BJ (cell line): ENCODE results near the gene MTUS2. TPM values are rescaled to one million over a fixed set of nuclear protein-coding genes. Genes with fewer than 3 reads are reported as not detected.

Source experiments
- CTCF ChIA-PET: fragments of 350-600 bp; formaldehyde crosslinking; extraction: SDS; loops from one replicate; lab custom pipeline; 2021; ENCODE audit warnings: antibody characterized with exemption, inconsistent platforms; lab: Yijun Ruan, JAX
- POLR2A ChIA-PET: fragments of 300-600 bp; sonication (Branson Sonifier 250); formaldehyde crosslinking; extraction: SDS; loops from one replicate; lab custom pipeline; 2021; ENCODE audit warnings: antibody characterized with exemption; lab: Charles Lee
- DNase-seq: peaks from one replicate; pipeline ENCODE4 v3.0.0-alpha.2; 2011; ENCODE audit warnings: low read depth
- H3K27me3 ChIP-seq: 2 replicates; pipeline ENCODE4 v1.6.0; 2011; ENCODE audit warnings: low read length; ENCODE audit not compliant: control insufficient read depth, insufficient read depth
- H3K36me3 ChIP-seq: 2 replicates; pipeline ENCODE4 v1.5.1; 2011; ENCODE audit warnings: low read length; ENCODE audit not compliant: control insufficient read depth, insufficient read depth
- H3K4me3 ChIP-seq: 2 replicates; pipeline ENCODE4 v1.5.1; 2011; ENCODE audit warnings: low read depth, mild to moderate bottlenecking, control low read depth, low read length
- CTCF ChIP-seq: IDR thresholded peaks from 2 replicates; pipeline ENCODE4 v1.5.1; 2011; ENCODE audit warnings: low read depth, mild to moderate bottlenecking, control low read depth, inconsistent platforms, low read length, moderate library complexity; ENCODE audit not compliant: insufficient read depth
- polyA plus RNA-seq: library from polyadenylated mRNA; depleted of rRNA; stranded (reverse); fragments of >200 nt; gene quantifications from 2 replicates; pipeline ENCODE4 v1.2.3, GENCODE V29; 2011

Gene MTUS2
- polyA plus RNA-seq, 1 experiment: 0.05 TPM

GRCh38 chr13:29405401-29405800 is 585.3 kb downstream of the MTUS2 start:
- CTCF ChIA-PET: no interaction called here

GRCh38 chr13:29411481-29411880 is 591.3 kb downstream of the MTUS2 start:
- Histone ChIP-seq H3K36me3 (no peaks in the 10 kb centered on the region), H3K4me3 (no peak overlapping the region), H3K27me3 (no peaks in the 10 kb centered on the region)
- DNase-seq: peak; percentile 6
- no peak for TF ChIP-seq CTCF
- CTCF ChIA-PET: interaction anchor here (0.6 to 1.6 kb wide), 2 partner anchors 60 to 96 kb away, joined by 3 read pairs; no protein-coding TSS in a partner anchor
- POLR2A ChIA-PET: no interaction called here

More at GRCh38 chr13:29405401-29405800, 585.3 kb downstream of the MTUS2 start:
- no peak for TF ChIP-seq CTCF
- Histone ChIP-seq H3K4me3 (no peak overlapping the region), H3K36me3 (no peaks in the 10 kb centered on the region), H3K27me3 (peaks cover 3% of the 10 kb centered on the region)
- no peak for DNase-seq
- POLR2A ChIA-PET: interaction anchor here (0.7 kb wide), 1 partner anchor 1895 kb away, joined by 8 read pairs; no protein-coding TSS in a partner anchor

GRCh38 chr13:29418026-29418425 is 597.9 kb downstream of the MTUS2 start:
- ChIA-PET POLR2A (no interaction called here), CTCF (interaction anchor here (0.6 to 0.8 kb wide), 2 partner anchors 13 to 16 kb away, joined by 3 read pairs; no protein-coding TSS in a partner anchor)
- DNase-seq: no peak
- TF ChIP-seq CTCF: no peak
- H3K36me3 ChIP-seq: no peaks in the 10 kb centered on the region
- H3K27me3 ChIP-seq: peaks cover 5% of the 10 kb centered on the region
- H3K4me3 ChIP-seq: no peak overlapping the region

GRCh38 chr13:29421118-29421517 is 601.0 kb downstream of the MTUS2 start:
- POLR2A ChIA-PET: no interaction called here
- H3K36me3 ChIP-seq: no peaks in the 10 kb centered on the region
- H3K27me3 ChIP-seq: peaks cover 6% of the 10 kb centered on the region
- no peak overlapping the region for H3K4me3 ChIP-seq
- DNase-seq: no peak
- CTCF ChIA-PET: no interaction called here
- no peak for TF ChIP-seq CTCF

- Histone ChIP-seq H3K4me3 (no peak overlapping the region), H3K36me3 (no peaks in the 10 kb centered on the region), H3K27me3 (peaks cover 12% of the 10 kb centered on the region)
- no peak for TF ChIP-seq CTCF
- POLR2A ChIA-PET: no interaction called here
- DNase-seq: no peak
- CTCF ChIA-PET: no interaction called here
Measured at GRCh38 chr13:29422015-29422414, 601.9 kb downstream of the MTUS2 start.
